Measurements from ENCODE around the gene RHBDL1.
"Not testable (repeated sequence)": the region's sequence is repeated elsewhere in the genome, so short reads cannot be mapped to it uniquely, and the experiment has no call there.

RHBDL1 gene

GRCh38 chr16:684961-685696, 9.7 kb downstream of the RHBDL1 start:
- no peak overlapping the region for H3K27ac Mint-ChIP-seq
- H3K4me1 Mint-ChIP-seq: peaks cover 6% of the 10 kb centered on the region
- peaks cover 1% of the 10 kb centered on the region for H3K27me3 Mint-ChIP-seq (ENCODE audit: low read depth)
- TF ChIP-seq, protein P1, sequence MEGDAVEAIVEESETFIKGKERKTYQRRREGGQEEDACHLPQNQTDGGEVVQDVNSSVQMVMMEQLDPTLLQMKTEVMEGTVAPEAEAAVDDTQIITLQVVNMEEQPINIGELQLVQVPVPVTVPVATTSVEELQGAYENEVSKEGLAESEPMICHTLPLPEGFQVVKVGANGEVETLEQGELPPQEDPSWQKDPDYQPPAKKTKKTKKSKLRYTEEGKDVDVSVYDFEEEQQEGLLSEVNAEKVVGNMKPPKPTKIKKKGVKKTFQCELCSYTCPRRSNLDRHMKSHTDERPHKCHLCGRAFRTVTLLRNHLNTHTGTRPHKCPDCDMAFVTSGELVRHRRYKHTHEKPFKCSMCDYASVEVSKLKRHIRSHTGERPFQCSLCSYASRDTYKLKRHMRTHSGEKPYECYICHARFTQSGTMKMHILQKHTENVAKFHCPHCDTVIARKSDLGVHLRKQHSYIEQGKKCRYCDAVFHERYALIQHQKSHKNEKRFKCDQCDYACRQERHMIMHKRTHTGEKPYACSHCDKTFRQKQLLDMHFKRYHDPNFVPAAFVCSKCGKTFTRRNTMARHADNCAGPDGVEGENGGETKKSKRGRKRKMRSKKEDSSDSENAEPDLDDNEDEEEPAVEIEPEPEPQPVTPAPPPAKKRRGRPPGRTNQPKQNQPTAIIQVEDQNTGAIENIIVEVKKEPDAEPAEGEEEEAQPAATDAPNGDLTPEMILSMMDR (IDR thresholded peaks at IDR 0.05; ENCODE audit: unreplicated experiment in 3 of 3): no peak
- no peaks in the 10 kb centered on the region for H3K36me3 Mint-ChIP-seq (ENCODE audit: low read depth)
- peak overlapping the region in 1 of 3 experiments; percentile 23 for H3K4me3 Mint-ChIP-seq
- no peaks in the 10 kb centered on the region for H3K9me3 Mint-ChIP-seq

DNA sequence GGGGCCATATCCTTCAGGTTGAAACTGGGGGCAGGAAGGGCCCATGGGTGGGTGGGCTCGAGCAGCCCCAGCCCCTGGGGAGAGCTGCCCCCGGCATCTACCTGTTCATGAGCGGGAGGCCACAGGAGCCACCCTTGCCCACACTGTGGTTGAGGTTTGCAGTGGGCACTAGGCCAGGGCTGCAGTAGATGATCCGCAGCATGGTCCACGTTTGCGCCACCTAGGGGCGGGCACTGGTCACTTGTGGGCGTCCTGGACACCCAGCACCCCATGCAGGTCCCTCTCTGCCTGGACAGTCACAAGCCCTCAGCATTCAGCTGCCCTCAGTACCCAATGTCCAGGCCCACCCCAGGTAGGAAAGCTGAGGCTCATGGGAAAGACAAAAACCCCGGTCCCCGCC, 10.5 kb downstream of the RHBDL1 start:
- TF ChIP-seq, protein P1 (IDR thresholded peaks at IDR 0.05; ENCODE audit: unreplicated experiment in 3 of 3): peak; percentile 17 to 41 (median 28)
- Mint-ChIP-seq H3K9me3 (no peaks in the 10 kb centered on the region), H3K27ac (peak overlapping the region in 1 of 3 experiments; percentile 20), H3K4me3 (peak overlapping the region; percentile 59 to 75 (median 66)), H3K36me3 (ENCODE audit: low read depth) (no peaks in the 10 kb centered on the region), H3K4me1 (peaks cover 9% of the 10 kb centered on the region), H3K27me3 (ENCODE audit: low read depth) (peaks cover 10% of the 10 kb centered on the region)

DNA sequence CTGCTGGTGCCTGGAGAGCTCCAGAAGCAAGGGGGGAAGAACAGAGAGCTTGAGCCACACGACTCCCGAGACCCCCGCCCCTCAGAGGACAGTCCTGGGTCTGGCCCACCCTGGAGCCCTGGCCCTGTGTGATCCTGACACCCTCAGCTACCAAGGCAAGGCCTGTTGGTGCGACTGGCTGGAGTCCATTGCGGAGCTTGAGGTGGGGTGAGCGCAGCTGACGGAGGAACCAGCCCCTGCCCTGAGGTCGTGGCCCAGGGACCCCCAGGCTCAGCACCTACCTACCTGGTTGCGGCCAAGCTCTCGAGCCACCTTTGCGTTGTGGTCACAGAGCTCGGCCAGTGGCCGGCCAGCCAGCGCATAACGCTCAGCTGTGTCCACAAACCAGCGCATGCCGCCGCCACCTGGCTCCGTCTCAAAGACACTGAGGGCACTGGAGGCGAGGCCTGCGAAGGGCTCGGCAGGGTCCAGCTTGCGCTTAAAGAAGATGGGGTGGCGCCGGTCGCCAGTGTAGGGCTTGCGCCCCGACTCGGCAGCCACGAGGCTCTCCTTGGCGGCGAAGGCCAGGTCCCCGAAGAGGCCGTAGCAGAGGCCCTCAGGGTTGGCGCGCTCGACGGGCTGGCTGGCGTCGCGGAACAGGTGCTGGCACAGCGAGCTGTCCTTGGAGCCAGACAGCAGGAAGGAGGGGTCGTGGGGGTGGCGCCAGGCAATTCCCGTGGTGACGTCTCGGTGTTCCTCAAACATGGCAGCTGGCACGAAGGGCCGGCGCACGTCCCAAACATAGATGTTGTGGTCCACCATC, 11.2 kb downstream of the RHBDL1 start:
- no peak overlapping the region for H3K27ac Mint-ChIP-seq
- H3K27me3 Mint-ChIP-seq (ENCODE audit: low read depth): peaks cover 17% of the 10 kb centered on the region
- TF ChIP-seq, protein P1 (IDR thresholded peaks at IDR 0.05; ENCODE audit: unreplicated experiment in 3 of 3): no peak
- H3K9me3 Mint-ChIP-seq: no peaks in the 10 kb centered on the region
- H3K4me1 Mint-ChIP-seq: peaks cover 9% of the 10 kb centered on the region
- no peaks in the 10 kb centered on the region for H3K36me3 Mint-ChIP-seq (ENCODE audit: low read depth)
- peak overlapping the region; percentile 13 to 75 (median 66) for H3K4me3 Mint-ChIP-seq

GRCh38 chr16:687499-687898, 12.0 kb downstream of the RHBDL1 start:
- Mint-ChIP-seq H3K4me1 (peaks cover 12% of the 10 kb centered on the region), H3K36me3 (ENCODE audit: low read depth) (no peaks in the 10 kb centered on the region), H3K9me3 (no peaks in the 10 kb centered on the region), H3K4me3 (peak overlapping the region; percentile 24 to 48 (median 37)), H3K27me3 (ENCODE audit: low read depth) (peaks cover 25% of the 10 kb centered on the region), H3K27ac (no peak overlapping the region)
- TF ChIP-seq, protein P1 (IDR thresholded peaks at IDR 0.05; ENCODE audit: unreplicated experiment in 3 of 3): no peak

DNA sequence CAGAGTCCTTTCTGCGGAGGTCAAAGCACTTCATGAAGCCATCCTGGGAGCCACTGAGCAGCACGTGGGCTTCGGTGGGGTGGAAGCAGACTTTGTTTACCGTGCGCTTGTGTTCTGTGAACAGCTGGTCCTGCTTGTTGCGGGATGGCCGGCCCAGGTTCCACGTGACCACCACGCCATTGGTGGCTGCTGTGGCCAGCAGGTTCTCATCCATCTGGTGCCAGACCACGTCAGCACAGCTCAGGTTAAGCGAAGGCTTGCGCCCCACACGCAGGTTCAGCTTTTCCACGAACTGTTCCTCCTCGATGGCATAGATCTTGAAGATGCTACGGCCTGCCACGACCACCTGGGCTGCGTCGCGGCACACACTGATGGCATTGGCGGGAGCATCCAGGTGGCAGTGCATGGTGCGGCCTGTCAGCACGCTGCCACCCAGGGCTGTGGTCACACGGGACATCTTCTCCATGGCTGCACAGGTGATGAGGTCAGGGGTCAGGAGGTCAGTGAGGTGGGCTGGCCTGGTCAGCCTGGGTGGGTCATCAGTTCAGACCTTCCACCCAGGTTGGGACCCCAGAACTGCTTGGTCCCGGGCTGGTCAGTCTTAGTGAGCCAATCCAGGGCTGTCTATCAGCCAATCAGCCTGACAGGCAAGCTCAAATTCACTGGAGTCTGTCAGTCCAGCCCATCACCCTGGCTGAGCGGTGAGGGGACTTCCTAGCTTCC, 13.9 kb downstream of the RHBDL1 start:
- peak overlapping the region; percentile 94 to 97 (median 94) for H3K4me3 Mint-ChIP-seq
- H3K27me3 Mint-ChIP-seq (ENCODE audit: low read depth): peaks cover 40% of the 10 kb centered on the region
- H3K4me1 Mint-ChIP-seq: peaks cover 10% of the 10 kb centered on the region
- TF ChIP-seq, protein P1 (IDR thresholded peaks at IDR 0.05; ENCODE audit: unreplicated experiment in 3 of 3): no peak
- no peak overlapping the region for H3K27ac Mint-ChIP-seq
- no peaks in the 10 kb centered on the region for H3K36me3 Mint-ChIP-seq (ENCODE audit: low read depth)
- H3K9me3 Mint-ChIP-seq: no peaks in the 10 kb centered on the region

DNA sequence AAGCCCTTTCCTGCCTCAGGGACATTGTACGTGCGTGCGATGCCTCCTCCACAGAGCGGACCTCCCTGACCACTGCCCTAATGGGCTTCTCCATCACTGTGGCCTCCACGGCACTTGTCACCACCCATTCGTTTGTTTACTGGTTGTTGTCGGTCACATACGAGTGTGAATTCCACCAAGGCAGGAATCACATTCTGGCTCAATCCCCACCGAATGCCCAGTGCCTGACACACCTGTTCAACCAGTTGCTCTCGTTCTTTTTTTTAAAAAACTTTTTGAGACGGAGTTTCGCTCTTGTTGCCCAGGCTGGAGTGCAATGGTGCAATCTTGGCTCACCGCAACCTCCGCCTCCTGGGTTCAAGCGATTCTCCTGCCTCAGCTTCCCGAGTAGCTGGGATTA, 15.8 kb downstream of the RHBDL1 start:
- H3K4me3 Mint-ChIP-seq: peak overlapping the region; percentile 94 to 97 (median 94)
- H3K4me1 Mint-ChIP-seq: peaks cover 10% of the 10 kb centered on the region
- H3K36me3 Mint-ChIP-seq (ENCODE audit: low read depth); H3K9me3 Mint-ChIP-seq: not testable (repeated sequence)
- peak overlapping the region in 2 of 3 experiments; percentile 13 to 16 for H3K27ac Mint-ChIP-seq
- H3K27me3 Mint-ChIP-seq (ENCODE audit: low read depth): peaks cover 54% of the 10 kb centered on the region

All from nephron (organoid).